Measurements from ENCODE around the gene PPM1G. TPM values are rescaled to one million over a fixed set of nuclear protein-coding genes. Genes with fewer than 3 reads are reported as not detected.

The PPM1G gene
- total RNA-seq, 6 experiments from 2014 or later: 74.6 to 96.8 (median 87.8) TPM

- H3K4me1 Mint-ChIP-seq (ENCODE audit: low read depth): peaks cover 30% of the 10 kb centered on the region
- no peaks in the 10 kb centered on the region; the same call in 1 of the 2 replicates for H3K27me3 Mint-ChIP-seq (ENCODE audit: insufficient read depth)
- peak overlapping the region; percentile 90 for H3K4me3 Mint-ChIP-seq
- TF ChIP-seq CTCF (IDR thresholded peaks at IDR 0.05): no peak
- H3K36me3 Mint-ChIP-seq (ENCODE audit: low read depth): peaks cover 10% of the 10 kb centered on the region
- H3K27ac Mint-ChIP-seq: peak overlapping the region; percentile 58
- DNase-seq: no peak
- peaks cover 4% of the 10 kb centered on the region for H3K9me3 Mint-ChIP-seq
Observed at GRCh38 chr2:27408601-27409320, 630 bp downstream of the PPM1G start.

DNA sequence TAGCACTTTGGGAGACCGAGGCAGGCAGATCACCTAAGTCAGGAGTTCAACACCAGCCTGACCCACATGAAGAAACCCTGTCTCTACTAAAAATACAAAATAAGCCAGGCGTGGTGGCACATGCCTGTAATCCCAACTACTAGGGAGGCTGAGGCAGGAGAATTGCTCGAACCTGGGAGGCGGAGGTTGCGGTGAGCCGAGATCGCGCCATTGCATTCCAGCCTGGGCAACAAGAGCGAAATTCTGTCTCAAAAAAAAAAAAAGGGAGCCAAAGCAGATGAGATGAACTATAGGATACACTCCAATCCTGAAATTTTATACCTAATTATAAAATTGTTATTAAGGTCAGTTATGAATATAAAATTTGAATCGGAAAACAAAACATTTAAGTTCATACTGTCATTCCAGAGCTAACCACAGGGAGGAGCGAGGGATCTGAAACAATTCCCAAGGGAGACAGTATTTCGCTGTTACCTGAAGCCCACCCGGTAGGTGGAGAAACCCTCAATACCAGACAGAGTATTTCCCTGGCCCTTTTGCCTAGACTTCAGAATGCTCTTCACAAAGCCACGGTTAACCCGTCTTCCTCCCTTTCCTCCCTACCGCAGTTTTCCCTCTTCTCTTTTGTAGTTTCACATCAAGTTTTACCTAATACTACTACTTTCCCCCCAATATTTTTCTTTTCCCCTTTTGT lies 1.4 kb downstream of the PPM1G start:
- Mint-ChIP-seq H3K4me3 (peak overlapping the region; percentile 90), H3K27ac (peak overlapping the region; percentile 58), H3K4me1 (ENCODE audit: low read depth) (peaks cover 30% of the 10 kb centered on the region), H3K27me3 (ENCODE audit: insufficient read depth) (no peaks in the 10 kb centered on the region; the same call in 1 of the 2 replicates), H3K9me3 (peaks cover 4% of the 10 kb centered on the region), H3K36me3 (ENCODE audit: low read depth) (peaks cover 10% of the 10 kb centered on the region)
- peak; percentile 39 for DNase-seq
- TF ChIP-seq CTCF (IDR thresholded peaks at IDR 0.05): peak; percentile 82

DNA sequence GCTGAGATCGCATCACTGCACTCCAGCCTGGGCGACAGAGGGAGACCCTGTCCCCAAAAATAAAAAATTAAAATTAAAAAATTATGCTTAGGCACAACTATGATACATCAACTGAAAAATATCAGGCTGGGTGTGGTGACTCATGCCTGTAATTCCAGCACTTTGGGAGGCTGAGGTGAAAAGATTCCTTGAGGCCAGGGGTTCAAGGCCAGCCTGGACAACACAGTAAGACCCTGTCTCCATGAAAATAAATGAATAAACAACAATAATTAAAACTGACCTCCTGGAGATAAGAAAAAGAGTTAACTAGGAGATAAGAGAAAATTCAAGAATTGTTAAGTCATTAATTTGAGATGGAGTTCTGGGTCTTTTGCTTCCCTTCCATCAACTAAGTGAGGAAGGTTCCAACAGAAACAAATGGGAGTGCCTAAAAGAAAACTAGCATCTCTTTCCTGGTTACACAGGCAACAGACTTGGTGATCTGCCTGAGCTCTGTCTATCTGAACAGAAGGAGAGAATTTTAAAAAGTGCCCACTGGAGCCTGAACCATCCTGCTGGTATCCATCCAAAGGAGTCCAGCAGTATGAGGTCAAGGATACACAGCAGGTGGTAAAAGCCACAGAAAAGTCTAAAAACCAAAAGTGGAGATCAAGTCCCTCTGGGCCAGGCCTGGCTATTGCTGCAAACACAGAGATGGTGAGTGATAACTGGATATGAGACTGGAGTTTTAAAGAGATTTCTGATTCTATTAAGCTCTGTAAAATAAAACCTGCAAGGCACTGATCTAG lies 8.8 kb downstream of the PPM1G start:
- Mint-ChIP-seq H3K27me3 (ENCODE audit: insufficient read depth) (0 out of 2 replicates have a peak, but pooled peaks cover 3% of the 10 kb centered on the region), H3K9me3 (no peaks in the 10 kb centered on the region), H3K4me1 (ENCODE audit: low read depth) (peaks cover 16% of the 10 kb centered on the region), H3K36me3 (ENCODE audit: low read depth) (peaks cover 5% of the 10 kb centered on the region; the same call in 1 of the 2 replicates), H3K4me3 (no peak overlapping the region), H3K27ac (no peak overlapping the region; the same call in 1 of the 2 replicates)
- no peak for DNase-seq
- no peak for TF ChIP-seq CTCF (IDR thresholded peaks at IDR 0.05)

- peaks cover 5% of the 10 kb centered on the region; the same call in 1 of the 2 replicates for H3K36me3 Mint-ChIP-seq (ENCODE audit: low read depth)
Observed at GRCh38 chr2:27398962-27399361, 10.4 kb downstream of the PPM1G start.

More at GRCh38 chr2:27398962-27399361, 10.4 kb downstream of the PPM1G start:
- H3K27ac Mint-ChIP-seq: no peak overlapping the region; the same call in 1 of the 2 replicates
- no peak overlapping the region for H3K4me3 Mint-ChIP-seq
- 0 out of 2 replicates have a peak, but pooled peaks cover 3% of the 10 kb centered on the region for H3K27me3 Mint-ChIP-seq (ENCODE audit: insufficient read depth)
- TF ChIP-seq CTCF (IDR thresholded peaks at IDR 0.05): no peak
- no peaks in the 10 kb centered on the region for H3K9me3 Mint-ChIP-seq
- peaks cover 16% of the 10 kb centered on the region for H3K4me1 Mint-ChIP-seq (ENCODE audit: low read depth)
- no peak for DNase-seq

Measured in HFFc6 (cell line).